ENCODE data around the gene RAE1. TPM values are rescaled to one million over a fixed set of nuclear protein-coding genes. Genes with fewer than 3 reads are reported as not detected.

RAE1 gene
- total and polyA plus RNA-seq, 2 of the 8 experiments (the other 6 are each of a cell fraction or from before 2014, with no cell fraction given): 35.9 to 44.9 TPM

- TF ChIP-seq CREB1 (IDR thresholded peaks at IDR 0.05) (0 out of 2 replicates have a peak, but pooled peaks have one; percentile 16), TBP (IDR thresholded peaks at IDR 0.05; ENCODE audit: low read depth, low read length) (peak; percentile 4; the same call in 1 of the 2 replicates), MAX (IDR thresholded peaks at IDR 0.05) (peak; percentile 46; the same call in 1 of the 2 replicates), TAF1 (IDR thresholded peaks at IDR 0.05; ENCODE audit: low read depth, low read length) (peak; percentile 6; the same call in 1 of the 2 replicates), E2F6 (IDR thresholded peaks at IDR 0.05) (peak; percentile 51; the same call in 1 of the 2 replicates), SRF (IDR thresholded peaks at IDR 0.05; ENCODE audit: low read depth, low read length) (no peak), JUND (IDR thresholded peaks at IDR 0.05; ENCODE audit: low read length) (no peak), EP300 (IDR thresholded peaks at IDR 0.05; ENCODE audit: borderline replicate concordance in 1 of 2, low read depth in 2 of 2, low read length in 2 of 2) (no peak), SIN3A (conservative IDR thresholded peaks at IDR 0.05 in 1 of 2, IDR thresholded peaks at IDR 0.05 in 1 of 2; ENCODE audit: low read depth in 1 of 2, low read length in 2 of 2) (no peak), KDM4A (IDR thresholded peaks at IDR 0.05; ENCODE audit: low read depth, low read length, severe bottlenecking) (peak; percentile 16), POLR2A (IDR thresholded peaks at IDR 0.05; ENCODE audit: control extremely low read depth in 1 of 2, low read depth in 2 of 2, low read length in 2 of 2) (peak in 1 of 2 experiments; percentile 22; a peak in 2 of 3 replicates), TAF7 (optimal IDR thresholded peaks at IDR 0.05; ENCODE audit: borderline replicate concordance, low read depth, low read length) (no peak), USF2 (IDR thresholded peaks at IDR 0.05; ENCODE audit: low read length) (no peak)
Observed at GRCh38 chr20:57390604-57391438, 39.8 kb downstream of the RAE1 start, which contains the start of gene RBM38 (continued).

Measured in H1 (cell line).